Measurements from ENCODE around the gene BHLHE40.

GRCh38 chr3:4983739-4984510, 4.7 kb downstream of the BHLHE40 start:
- 0 out of 2 replicates have a peak, but pooled peaks have one; percentile 13 for TF ChIP-seq MAX (IDR thresholded peaks at IDR 0.05; ENCODE audit: low read depth)
- TF ChIP-seq POLR2AphosphoS5 (IDR thresholded peaks at IDR 0.05; ENCODE audit: low read depth, low read length) = peak; percentile 39
- no peak for TF ChIP-seq EP300 (IDR thresholded peaks at IDR 0.05; ENCODE audit: borderline replicate concordance in 1 of 2, low read depth in 1 of 2, low read length in 1 of 2)
